T-helper 1 cell (primary cell): ENCODE measurements around the gene ADH4.

Experiments used
- DNase-seq, 5 donors: peaks; one replicate each; pipeline ENCODE4 v3.0.0-alpha.2; 2012 to 2020

ADH4 gene

GRCh38 chr4:99078931-99079624 is 65.0 kb downstream of the ADH4 start:
- no peak for DNase-seq

DNA sequence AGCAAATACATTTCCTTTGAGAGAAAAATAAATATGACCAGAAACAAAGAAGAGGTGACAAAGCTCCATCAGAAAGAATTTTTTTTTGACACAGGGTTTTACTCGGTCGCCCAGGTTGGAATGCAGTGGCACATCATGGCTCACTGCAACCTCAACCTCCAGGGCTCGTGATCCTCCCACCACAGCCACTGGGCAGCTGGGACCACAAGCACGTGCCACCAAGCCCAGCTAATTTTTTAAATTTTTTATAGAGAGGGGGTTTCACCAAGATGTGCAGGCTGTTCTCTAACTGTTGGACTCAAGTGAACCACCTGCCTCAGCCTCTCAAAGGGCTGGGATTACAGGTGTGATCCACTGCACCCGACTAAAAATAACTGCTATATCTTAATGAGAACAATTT is 65.8 kb downstream of the ADH4 start:
- DNase-seq: no peak

- no peak for DNase-seq
These were observed 66.9 kb downstream of the ADH4 start for GRCh38 chr4:99077177-99077576.

GRCh38 chr4:99076292-99076976 is 67.7 kb downstream of the ADH4 start:
- DNase-seq: no peak

DNA sequence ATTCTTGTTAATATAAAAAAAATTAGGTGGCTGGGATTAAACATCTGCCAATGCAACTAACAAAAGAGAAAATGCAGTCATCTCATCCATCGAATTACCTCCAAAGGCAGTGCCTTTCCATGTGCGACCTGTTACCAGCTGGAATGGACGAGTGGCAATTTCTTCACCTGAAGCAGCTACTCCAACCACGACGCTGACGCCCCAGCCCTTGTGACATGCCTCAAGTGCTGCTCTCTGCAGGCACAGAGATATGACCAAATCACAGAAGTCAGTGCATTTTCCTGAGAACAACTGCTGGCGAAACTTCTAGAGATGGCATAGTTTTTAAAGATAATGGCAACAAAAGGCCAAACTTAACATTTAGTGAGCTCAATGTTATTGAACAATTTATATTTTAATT is 69.3 kb downstream of the ADH4 start:
- DNase-seq: no peak
